A549 (cell line): Measurements from ENCODE around the gene MTHFD2.

Experiments
- POLR2A ChIP-seq: IDR thresholded peaks from 2 replicates; pipeline ENCODE4 v1.6.1; 2012; ENCODE audit warnings: mild to moderate bottlenecking, low read length
- SREBF2 ChIP-seq: fragments of 450-650 bp; IDR thresholded peaks from 2 replicates; pipeline ENCODE4 v1.6.1; 2014; ENCODE audit warnings: mild to moderate bottlenecking, moderate library complexity
- USF2 ChIP-seq: fragments of 450-650 bp; IDR thresholded peaks from 2 replicates; pipeline ENCODE4 v1.6.1; 2014; ENCODE audit warnings: antibody characterized with exemption
- TF ChIP-seq, protein P1 (sequence below): IDR thresholded peaks from 2 replicates; pipeline ENCODE4 v1.6.1; 2012

DNA sequence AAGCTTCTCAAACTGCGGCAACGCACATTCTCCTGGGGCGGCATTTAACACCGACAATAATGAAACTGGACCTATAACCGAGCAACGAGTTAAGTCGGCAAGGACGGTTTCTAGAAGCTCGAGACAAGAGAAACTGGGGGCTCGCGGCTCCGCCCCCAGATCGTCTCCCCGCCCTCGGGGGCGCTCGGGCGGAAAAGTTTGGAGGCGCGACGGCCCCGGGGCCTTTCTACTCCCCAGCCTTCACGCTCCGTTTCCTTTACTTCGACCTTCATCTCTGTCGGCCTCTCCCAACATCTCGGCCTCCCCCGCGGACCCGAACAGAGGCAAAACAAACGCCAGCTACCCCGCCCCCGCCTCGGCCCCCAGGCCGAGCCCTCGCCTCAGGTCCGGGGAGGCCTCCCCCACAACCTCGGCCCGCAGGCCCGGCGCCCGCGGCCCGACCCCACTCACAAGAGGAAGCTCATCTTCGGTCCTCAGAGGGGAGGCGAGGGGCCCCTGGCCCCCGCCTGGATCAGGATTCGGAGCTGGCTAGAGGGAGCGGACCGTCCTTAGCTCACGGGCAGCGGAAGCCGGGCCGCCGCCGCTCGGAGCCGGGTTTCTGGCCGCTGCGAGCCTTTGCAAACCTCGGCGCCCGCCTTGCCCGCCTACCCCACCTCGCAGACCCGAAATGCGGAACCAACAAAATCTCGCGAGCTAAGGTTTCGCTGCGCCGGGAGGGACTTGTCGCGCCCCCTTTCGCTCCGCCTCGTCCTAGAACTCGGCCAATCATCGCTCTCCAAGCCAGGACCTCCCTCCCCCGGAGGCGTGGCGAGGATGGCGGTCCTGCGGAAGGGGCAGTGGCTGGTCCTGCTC lies 20.0 kb upstream of the MTHFD2 start, which contains the start of gene MOB1A:
- TF ChIP-seq, protein P1, sequence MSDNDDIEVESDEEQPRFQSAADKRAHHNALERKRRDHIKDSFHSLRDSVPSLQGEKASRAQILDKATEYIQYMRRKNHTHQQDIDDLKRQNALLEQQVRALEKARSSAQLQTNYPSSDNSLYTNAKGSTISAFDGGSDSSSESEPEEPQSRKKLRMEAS = peak; percentile 52
- TF ChIP-seq SREBF2 (no peak), USF2 (no peak), POLR2A (peak; percentile 86)
